ENCODE results near the gene FUBP3.

Gene FUBP3

DNA sequence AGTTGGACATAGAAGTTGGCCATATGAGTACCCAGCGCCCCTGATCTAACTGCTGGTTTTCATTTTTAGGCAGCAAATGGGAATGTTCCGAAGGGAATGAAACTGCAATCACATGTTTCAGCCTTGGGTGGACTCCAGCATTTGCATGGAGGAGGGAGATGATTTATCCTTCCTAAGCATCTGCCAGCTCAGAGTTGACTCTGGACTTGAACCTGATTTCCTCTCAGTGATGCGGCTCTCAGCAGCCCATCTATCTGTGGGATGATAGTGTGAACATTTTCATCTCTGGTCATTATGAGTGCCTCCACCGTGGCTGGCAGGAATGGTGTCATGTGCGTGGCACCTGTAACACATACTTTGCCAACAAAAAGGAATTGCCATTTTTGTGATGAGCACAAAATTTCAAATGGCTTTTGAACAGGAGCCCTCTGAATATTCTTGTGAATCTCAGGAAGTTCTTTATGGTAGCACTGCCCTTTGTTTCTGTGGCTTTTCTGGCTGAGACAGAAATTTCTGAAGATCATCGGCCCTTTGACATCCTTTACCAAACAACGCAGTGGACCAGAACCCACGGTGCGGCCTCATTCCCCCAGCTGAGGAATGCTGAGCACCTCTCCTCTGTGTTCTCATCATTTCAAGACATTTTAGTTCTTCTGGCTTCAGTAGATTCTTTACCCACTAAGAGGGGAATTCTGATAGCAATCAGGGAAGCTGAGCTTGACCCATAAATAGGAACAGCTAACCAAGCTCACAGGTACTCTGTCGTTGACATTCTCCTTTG, 28.5 kb downstream of the FUBP3 start:
- no peak for DNase-seq

DNA sequence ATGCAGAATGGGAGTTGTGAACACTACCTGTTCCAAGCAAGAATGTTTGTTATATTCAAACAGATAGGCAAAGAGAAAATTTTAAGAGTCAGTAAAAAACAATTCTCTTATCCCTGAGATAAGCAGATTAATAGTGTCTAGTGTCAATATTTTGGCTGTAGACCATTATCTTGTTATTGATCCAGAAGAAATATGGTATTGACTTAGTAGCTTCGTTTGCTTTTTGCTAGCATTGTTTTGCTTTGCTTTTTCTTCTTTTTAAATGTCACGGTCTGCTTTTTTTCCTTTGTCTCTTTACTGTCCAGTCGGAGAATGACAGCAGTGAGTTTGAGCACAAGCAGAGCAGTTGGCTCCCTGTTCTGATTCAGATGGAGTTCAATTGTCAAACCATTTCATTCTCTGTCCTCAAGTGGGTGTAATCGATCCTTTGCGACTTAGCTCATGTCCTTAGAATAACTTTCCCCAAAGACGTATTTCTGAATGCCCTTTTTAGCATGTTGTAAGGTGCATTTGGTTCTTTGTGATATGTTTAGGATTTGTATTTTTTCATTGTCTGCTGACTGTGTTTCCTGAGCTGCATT, 29.3 kb downstream of the FUBP3 start:
- DNase-seq, result no peak

- no peak for DNase-seq
Observed at GRCh38 chr9:130609163-130609562, 29.8 kb downstream of the FUBP3 start.

DNA sequence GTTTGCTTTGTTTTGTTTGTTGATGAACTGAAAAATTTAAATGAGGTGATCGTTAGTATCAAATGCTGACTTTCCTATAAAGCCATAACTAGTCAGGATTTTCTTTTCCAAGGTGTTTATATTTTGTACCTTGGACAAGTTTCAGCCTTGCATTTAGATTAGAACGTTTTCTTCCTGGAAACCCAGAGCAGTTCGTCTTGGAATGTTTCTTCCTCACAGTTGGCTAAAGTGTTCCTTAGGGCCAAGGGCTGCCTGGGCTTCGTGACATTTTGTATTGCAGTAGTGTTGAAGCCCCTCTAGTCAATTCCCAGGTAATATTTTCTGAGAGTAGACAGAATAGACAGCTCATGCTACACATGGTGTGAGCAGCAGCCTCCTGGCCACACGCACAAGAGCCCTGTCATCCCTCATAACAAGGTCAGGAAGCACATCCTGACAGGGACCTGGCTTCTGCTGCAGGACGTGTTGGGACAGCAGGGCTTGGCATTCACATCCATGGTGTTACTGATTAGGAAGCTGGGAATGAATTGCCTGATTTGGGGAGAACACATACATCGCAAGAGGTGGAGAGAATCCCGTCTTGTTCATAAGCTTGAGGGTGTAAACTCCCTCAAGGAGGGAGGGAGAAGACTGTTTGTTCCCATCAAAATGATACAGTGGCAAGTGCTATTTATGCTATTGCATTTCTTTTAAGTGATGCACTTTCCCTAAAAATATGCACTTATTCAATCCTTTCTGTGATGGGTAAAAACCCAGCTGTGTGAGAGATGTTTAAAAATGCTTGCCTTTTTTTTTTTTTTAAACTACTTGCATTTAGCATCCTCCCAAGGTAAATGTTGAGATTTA, 31.7 kb downstream of the FUBP3 start:
- DNase-seq, result no peak

- DNase-seq, result no peak
Observed at GRCh38 chr9:130616451-130616850, 37.1 kb downstream of the FUBP3 start.

- no peak for DNase-seq
Observed at GRCh38 chr9:130623466-130623865, 44.1 kb downstream of the FUBP3 start.

DNA sequence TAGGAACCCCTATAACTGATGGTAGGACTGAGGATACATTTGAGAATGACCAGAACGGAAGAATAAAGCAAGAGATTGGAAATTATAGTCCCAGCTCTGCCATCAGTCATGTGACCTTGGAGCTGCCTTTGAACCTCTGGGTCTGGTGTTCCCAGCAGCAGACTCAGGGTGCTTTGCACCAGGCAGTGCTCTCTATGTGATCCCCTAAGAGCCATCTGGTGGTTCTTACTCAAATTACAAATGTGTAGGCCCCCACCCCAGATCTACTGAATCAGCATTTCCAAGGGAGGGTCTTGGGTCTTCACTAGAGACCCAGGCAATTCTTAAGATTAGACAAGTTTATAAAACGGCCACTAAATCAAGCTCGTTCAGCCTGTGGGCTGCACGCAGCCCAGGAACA, 44.8 kb downstream of the FUBP3 start:
- no peak for DNase-seq

GRCh38 chr9:130626249-130626996, 47.0 kb downstream of the FUBP3 start:
- no peak for DNase-seq

- DNase-seq, result no peak
Observed at GRCh38 chr9:130627051-130627450, 47.7 kb downstream of the FUBP3 start.

- DNase-seq, result no peak
Observed at GRCh38 chr9:130627896-130628792, 48.8 kb downstream of the FUBP3 start.

DNA sequence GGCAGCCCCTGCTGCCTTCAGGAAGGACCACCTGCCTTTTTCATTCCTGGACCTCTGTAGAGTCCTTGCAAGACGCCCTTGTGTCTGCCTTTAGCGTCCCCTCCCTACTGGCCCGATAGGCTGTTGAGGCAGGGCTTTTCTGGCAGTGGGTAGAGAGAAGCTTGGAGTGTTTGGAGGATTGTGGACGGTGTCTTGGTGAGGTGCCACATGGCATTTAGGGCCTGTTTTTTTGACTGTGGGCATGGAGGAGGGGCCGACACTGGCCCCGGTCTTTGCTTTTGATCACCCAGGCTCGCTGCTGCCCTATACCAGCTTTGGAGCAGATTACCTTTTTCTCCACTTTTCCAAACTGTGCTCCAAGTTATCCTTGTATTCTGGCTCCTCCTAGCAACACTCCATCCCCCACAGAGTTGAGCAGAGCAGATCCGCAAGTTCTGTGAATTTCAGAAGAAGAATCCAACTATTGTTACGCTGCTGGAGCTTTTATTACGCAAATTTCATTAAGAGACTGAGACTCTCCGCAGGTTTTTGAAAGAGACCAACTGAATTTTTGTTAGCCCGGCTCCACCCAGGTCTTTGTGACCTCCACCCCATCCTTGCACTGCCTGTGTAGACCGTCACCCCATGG, 50.2 kb downstream of the FUBP3 start:
- DNase-seq, result no peak

GRCh38 chr9:130630071-130630450, 50.7 kb downstream of the FUBP3 start:
- no peak for DNase-seq

DNA sequence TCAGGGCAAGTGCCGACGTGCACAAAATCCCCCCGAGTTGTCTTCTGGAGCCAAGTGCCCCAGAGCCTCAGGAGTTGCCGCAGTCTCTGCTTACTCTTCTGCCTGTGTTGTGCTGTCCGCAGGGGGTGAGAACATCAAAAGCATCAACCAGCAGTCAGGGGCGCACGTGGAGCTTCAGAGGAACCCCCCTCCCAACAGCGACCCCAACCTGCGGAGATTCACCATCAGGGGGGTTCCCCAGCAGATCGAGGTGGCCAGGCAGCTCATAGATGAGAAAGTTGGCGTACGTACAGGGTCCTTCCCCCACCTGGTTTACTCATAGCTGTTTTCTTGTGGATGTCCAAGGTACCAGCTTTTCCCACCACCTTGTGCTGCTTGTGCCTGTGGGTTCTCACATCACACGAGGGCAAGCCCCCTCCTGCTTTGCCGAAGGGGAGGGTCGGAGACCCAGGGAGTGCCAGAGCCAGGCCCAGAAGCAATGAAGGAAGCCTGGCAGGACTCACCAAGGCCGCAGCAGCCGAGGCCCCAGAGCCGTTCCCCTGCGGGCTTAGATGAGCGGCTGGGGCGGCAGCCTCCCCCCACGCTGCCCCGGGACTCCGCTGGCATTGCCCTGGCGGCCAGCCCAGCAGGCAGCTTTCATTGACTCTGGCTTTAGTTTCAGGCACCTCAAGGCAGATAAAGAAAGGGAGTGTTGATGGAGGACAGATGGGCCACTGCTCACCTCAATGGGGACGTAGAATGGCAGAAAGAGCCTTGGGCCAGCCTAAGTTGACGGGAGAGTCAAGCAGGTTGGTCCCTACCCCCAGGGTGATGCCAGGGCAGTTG, 51.3 kb downstream of the FUBP3 start:
- no peak for DNase-seq

- DNase-seq, result no peak
Observed at GRCh38 chr9:130631331-130632080, 52.1 kb downstream of the FUBP3 start.

- DNase-seq, result no peak
Observed at GRCh38 chr9:130632081-130632710, 52.8 kb downstream of the FUBP3 start.

- DNase-seq, result no peak
Observed at GRCh38 chr9:130632841-130633240, 53.5 kb downstream of the FUBP3 start.

DNA sequence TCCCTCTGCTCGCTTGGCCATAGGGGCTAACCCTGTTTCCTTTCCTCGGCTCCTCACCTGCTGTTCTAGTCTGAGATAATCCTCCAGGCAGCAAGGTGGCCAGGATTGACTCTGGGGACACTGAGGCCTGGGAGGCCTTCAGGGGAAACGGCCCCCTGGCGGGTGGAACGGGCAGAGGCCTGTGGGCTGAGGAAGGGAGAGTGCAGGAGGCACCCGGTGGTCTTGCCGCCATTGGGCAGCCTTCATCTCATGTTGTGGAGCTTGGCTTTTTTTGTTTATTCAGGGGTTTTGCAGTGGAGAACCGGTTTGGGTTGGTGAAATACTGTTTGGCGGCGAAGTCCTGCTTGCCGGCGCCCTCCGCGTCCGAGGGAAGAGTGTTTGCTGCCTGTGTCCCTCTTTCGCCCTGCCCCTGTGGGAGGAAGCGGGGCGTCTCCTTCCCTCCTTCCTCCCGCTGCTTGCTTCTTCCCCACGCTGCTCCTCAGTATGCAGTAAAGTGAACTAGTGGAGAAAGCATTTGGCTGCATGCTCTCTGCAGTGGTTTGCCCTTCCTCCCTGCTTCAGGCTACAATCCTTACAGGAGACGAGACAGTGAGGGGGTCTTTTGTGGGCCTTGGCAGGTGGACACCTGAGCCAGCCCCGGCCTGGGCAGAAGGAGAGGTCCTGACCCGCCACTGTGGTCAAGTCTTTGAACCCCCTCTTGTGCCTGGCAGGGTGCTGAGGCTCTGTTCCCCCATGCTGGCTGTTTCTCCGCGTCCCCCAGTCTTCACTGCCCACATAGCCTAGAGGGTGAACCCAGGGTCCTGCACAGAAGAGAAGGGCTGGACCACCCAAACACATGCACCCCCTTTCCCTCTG, 54.2 kb downstream of the FUBP3 start:
- DNase-seq, result no peak

DNA sequence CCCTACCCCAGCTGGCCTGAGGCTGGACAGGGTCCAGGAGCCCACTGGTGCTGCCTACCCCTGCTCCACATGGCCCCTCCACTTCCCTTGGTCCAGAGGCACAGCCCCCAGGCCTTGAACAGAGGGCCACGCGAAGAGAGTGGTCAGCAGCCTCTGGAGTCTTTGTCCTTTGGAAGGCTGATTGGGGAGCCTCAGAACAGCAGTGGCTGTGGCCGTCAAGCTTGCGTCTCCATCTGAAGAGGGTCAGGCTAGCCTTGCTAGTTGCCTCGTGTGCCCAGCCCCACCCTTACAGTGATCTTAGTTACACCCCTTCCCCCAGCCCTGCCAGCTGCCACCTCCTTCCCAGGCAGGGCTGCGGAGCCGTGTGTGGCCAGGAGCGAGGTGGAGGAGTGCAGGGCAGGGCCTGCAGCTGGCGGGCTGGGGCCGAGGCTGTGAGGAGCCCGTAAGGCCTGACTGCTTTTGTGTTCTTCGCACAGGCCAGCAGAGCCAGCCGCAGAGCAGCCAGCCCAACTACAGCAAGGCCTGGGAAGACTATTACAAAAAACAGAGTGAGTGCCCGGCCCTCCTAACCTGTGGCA, 54.9 kb downstream of the FUBP3 start:
- no peak for DNase-seq

All from NCI-H1417 treated with DMSO at 0.1 percent for 48 hours (cell line).